GM04504 (cell line): Measurements from ENCODE around the gene PAPPA2.

Source experiments
- DNase-seq: peaks from one replicate; pipeline ENCODE4 v3.0.0-alpha.2; 2012; ENCODE audit warnings: low read depth

The PAPPA2 gene

GRCh38 chr1:176499671-176500070, 36.7 kb downstream of the PAPPA2 start:
- DNase-seq: no peak

DNA sequence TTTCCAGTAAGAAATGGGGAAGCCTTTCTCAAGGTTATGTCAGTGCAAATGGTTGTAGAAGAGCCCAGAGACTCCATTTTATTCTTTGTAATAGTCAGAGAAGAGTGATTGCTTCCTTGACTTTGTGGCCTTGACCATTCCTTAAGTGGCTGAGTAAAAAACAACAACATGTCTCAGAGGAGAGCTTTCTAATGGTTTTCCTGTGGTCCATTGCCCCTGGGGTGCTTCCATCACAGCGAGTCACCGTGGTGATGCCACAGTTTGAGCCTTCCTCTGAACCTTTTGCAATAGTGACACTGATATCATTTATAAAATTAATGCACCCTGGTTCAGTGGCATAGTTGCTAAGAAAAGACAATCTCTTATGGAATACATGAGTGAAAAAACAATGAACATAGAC, 38.6 kb downstream of the PAPPA2 start:
- no peak for DNase-seq

DNA sequence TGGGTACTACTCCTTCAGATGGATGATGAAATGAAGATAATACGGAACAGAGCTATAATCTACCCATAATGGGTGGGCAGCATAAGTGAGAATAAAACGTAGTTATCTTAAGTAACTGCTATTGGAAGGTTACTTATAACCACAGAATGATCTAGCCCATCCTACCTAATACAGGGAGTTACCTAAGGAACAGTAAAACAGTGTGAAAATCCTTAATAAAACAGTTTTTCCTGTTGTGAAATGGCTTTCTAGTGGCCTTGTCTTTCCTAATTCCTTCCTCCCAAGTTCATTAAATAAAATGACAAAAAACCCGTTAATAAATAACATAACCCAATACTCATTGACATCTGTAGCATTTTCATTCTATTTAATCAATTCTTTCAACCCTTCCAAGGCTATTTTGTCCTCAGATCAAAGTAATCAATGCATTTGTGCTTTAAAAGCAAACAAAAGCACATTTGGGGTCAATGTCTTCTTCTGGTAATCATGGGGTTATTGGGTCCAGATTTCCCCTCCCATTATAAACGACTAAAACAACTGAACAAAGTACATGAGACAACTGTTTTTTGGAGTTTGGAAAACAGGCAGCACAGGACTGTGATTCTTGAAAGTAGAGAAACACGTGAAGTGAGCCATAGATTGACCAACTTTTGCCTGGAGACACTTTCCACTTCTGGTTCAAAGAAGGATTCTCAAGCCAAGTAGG, 42.0 kb downstream of the PAPPA2 start:
- DNase-seq: no peak

DNA sequence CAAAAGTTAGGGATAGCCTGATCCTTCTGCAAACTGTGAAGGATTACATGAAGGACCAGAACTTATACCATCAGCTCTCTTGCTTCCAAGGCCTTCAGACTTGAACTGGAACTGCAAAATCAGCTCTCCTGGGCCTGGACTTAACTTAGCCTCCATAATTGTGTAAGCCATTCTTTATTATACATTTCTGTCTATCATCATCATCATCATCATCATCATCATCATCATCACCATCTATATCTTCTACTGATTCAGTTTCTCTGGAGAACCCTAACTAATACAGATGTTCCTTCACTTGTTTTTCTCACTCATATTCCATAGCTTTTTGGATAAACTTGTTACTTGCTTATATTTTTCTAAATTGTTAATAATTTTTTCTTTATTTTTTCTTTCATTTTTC, 50.0 kb downstream of the PAPPA2 start:
- DNase-seq: no peak

GRCh38 chr1:176515310-176515709, 52.3 kb downstream of the PAPPA2 start:
- DNase-seq: peak; percentile 1

DNA sequence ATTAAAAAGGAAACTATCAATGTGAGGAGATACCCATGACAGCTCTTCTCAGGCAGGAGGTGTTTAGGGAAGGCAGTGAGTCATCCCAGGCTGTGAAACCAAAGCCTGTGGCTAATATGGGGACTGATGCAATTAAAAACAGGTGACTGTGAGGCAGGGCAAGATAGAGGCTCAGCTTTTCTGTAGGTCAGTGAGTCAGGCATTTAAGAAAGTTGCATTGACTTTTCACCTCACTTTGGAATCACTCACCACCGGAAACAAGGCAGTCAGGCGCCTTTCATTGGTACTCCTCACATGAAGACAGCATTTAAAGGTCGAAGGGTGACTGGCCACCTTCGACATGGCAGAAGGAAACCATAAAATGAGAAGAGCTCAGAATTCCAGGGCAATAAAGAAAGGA, 54.5 kb downstream of the PAPPA2 start:
- DNase-seq: no peak

- no peak for DNase-seq
Observed at GRCh38 chr1:176521211-176521610, 58.2 kb downstream of the PAPPA2 start.

GRCh38 chr1:176522310-176522845, 59.4 kb downstream of the PAPPA2 start:
- DNase-seq: no peak

DNA sequence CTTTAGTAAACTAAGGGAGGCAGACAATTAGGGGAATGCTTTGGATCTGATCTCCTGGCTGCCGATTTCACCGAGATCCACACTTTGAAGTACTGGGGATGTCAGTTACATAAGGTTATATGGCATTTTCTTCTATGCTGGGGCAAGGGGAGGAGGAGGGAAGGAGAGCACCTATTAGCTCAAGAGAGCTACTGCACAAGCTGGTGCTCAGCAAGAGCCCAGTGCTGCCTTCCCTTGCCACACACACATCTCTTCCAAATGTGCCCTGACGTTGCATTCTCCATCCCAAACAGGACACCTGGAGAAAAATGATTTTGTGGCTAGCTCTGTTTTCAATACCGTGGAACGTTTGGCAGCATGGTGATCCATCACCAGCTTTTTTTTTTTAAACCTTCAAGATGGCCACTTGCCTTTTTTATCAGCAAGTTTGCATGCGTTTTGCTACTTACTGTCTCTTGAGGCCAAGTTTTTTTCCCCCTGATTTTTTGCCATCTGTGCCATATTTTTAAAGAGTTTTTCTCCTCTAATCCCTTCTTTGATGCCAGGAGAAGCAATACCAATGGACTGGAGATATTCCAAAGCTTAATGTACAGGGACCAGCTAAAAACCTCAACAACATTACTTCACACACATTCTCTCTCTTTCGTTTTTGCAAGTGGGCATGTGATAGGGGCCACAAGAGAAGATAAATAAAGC, 66.6 kb downstream of the PAPPA2 start:
- no peak for DNase-seq

DNA sequence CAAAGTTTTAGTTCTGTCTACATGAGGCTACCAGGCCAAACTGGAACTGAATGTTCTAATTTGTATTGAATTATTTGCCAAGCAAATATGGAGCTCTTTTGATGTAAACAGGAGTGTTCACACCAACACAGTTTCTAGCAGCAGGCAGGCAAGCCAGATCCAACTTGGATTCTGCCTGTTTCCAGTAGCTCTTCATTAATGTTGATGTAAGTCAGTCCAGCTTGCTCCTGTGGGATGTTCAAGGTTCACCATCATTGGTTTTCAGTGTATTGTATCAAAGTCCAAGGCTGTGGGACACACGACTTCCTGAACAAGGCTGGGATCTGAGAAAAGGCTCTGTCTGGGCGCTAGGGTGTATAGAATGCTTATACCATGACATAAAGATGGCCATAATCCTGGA, 68.1 kb downstream of the PAPPA2 start:
- DNase-seq: no peak

DNA sequence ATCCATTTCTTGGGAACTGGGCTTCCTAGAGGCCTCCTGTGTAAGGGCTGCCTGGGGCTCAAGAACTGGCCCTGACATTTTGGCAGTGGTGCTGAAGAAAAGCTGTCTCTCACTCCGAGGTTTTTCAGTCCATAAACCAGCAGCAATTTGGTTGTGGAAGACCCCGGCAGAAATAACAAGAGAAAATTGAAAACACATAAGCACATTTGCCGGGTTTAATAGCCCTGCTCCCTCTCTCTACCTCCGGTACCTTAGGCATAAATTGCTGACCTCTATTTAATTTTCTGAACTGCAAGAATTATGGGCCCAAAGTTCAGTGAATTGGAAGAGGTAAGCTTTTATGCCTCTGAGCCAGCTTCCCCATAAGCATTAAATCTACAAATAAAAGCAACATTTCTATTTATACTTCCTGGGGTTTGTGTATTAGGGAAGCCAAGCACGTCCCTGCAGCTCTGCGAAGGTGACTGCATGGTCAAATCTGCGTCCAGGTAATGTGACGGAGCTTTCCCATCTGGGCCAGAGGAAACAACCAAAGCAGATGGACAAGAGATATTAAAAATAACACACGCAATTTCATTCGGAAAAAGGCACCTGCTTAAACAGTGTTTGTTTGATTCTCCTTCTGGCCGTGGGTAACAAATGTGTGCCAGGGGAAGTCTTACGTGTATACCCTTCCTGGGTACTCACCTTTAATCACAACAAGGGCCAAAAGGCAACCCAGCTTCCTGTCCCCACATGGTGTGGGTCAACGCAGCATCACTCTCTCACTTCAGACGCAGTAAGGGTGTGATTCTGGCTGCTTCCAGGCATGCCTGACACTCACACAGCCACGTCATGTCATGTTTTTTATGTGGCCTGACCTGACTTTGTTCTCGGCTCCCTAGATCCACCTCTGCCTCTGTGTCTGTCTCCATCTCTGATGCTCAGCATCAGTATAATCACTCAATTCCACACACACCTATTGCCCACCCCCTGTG, 69.2 kb downstream of the PAPPA2 start:
- DNase-seq: no peak

DNA sequence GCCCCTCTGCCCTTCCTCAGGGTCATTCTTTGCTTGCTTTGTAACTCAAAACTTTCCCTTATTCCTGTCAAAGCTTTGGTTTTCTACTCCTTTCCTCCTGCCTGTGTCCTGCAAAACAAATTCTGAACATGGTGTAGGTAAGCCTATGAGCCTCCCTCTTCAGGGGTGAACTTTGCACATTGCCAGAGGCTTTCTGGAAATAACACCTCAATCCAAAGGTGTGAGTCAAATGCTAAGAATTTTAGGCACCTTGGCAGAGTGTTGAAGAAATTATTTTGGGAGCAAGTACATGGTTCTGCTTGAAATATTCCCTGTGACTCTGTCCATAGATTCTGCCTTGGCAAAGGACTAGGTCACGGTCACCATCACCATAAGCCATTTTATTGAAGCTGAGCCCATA, 70.0 kb downstream of the PAPPA2 start:
- DNase-seq: no peak

GRCh38 chr1:176536588-176536987, 73.6 kb downstream of the PAPPA2 start:
- DNase-seq: no peak

- DNase-seq: no peak
Observed at GRCh38 chr1:176539018-176539417, 76.0 kb downstream of the PAPPA2 start.

DNA sequence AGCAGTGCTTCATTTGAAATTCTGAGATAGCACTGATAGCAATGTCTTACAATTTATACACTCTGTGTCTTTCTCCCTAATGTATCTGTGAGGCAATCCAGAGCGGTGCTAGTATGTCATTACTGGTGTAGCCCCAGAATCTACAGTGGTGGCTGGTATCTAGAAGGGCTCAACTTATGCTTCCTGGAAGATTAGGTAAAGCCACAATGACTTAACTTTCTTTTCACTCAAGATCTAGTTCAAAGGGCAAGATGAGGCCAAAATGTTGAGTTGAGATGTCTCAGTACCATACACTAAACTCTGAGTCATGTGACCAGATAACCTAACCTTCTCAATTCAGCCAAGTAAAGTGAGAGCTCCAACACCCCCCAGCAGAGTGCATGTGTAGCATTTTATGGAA, 77.5 kb downstream of the PAPPA2 start:
- DNase-seq: no peak

GRCh38 chr1:176541663-176542062, 78.7 kb downstream of the PAPPA2 start:
- no peak for DNase-seq

- no peak for DNase-seq
Observed at GRCh38 chr1:176542352-176542751, 79.4 kb downstream of the PAPPA2 start.

DNA sequence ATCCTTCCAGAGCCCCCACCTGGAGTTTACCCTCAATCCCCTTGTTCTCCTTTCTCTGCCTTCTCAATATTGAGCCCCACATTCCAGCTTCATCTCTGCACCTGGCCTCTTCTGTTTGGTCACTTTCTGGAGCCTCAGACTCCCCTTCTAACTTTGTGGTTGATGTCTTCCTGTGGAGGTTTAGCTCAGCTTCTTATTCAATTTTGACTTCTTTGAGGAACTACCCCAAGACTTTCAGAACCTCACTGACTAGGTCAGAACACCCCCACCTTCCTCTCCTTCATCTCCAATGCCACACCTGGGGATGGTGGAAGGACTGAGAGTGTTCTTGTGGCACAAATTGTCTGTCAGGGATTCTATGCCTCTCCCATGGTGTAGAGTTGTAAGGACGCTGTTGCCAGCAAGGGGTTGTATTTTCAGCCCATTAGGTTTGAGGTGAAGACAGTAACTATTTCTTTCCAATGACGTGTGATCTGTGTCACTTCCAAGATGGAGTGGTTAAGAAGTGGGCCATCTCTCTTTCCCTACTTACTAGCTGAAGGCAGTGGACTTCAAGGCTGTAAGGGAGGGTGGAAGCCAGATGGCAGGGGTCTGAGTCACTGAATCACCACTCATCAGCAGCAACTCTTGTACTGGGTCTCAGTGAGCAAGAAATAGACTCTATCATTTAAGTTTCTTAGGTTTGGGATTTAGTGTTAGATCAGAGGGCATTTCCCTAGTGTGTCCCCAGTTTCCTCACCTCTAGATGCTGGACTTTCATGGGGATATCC, 80.6 kb downstream of the PAPPA2 start:
- DNase-seq: no peak

GRCh38 chr1:176545034-176545639, 82.2 kb downstream of the PAPPA2 start:
- DNase-seq: no peak

- no peak for DNase-seq
Observed at GRCh38 chr1:176546825-176547224, 83.8 kb downstream of the PAPPA2 start.

GRCh38 chr1:176551146-176551545, 88.2 kb downstream of the PAPPA2 start:
- DNase-seq: no peak
